Stimulated activated CD4-positive, alpha-beta T cell treated with anti-CD3 and anti-CD28 coated beads, Interleukin-12 subunit alpha, Interleukin-12 subunit beta, amount 100 ng/mL, for 24 hours (primary cell): ENCODE measurements around the gene POLN.
"Not testable (repeated sequence)": the region's sequence is repeated elsewhere in the genome, so short reads cannot be mapped to it uniquely, and the experiment has no call there.

Source experiments
- DNase-seq, 2 experiments: peaks; one replicate each; pipeline ENCODE4 v3.0.0-alpha.2; 2020; ENCODE audit warnings: low read depth in 2 of 2

The POLN gene

DNA sequence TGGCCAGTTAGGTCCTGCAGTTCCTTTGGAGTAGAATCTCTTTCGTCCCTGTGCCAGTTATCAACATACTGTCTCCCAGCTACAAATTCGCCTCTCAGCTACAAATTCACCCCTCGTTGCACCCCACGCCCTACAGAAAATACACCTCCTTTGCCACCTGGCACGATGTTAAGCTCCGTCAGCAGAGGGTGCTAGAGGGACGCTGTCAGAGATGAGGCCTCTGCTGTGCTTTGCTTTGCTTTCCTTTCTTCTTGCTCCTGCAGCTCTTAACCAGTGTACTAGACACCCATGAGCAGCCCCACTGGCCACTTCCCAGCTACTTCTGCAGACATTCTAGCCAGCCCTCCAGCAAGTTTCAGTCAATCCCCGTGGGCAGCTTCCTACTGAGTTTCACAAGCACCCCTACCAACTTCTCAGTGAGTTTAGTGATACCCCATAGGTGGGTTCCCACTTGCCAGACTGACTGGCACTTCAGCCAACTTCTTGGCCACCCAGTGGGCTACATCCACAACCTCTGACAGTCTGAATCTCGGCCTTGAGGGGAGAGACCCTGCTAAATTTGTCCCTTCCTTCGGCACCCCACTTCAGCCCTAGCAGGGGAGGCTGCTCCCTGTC, 21.8 kb downstream of the POLN start:
- DNase-seq = peak; percentile 56 to 77

DNA sequence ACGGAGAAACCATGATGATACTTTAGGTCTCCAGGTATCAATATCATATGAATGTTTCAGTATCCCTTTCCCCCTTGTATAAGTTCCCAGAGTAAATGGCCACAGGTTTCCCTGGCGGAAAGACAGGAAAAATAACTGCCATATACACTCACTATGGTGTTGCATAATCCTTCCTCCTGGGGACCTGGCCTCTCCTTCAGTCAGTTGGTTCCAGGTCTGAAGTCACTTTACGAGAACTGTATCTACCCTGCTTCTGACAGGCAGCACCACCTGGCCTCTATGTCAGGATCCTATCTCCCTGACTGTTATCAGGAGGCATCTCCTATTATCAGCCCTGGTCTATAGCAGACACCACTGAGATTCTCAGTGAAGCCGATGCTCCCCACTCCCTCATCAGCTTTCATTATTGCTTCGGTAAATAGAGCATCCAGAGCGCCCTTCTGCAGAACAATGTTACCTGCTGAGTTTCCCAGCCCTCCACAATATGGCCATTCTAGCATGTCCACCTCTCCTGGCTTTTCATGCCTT, 22.6 kb downstream of the POLN start:
- DNase-seq = no peak

DNA sequence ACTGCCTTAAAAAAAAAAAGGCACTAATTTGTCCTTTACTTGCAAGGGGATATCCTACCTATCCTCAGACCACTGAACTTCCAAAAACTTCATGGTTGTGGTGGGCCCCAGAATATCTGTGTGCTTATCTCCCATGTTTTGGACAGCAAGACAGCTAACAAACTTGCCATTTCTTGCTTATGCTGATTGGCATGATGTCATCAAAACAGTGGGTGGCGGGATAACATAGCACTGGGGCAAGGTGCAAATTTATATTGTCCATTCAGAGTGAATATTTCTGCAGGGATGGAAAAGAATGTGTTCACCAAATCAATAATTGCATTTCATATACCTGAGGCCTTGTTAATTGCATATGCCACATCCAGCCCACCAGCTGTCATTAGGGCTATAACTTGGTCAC, 23.5 kb downstream of the POLN start:
- DNase-seq = no peak

DNA sequence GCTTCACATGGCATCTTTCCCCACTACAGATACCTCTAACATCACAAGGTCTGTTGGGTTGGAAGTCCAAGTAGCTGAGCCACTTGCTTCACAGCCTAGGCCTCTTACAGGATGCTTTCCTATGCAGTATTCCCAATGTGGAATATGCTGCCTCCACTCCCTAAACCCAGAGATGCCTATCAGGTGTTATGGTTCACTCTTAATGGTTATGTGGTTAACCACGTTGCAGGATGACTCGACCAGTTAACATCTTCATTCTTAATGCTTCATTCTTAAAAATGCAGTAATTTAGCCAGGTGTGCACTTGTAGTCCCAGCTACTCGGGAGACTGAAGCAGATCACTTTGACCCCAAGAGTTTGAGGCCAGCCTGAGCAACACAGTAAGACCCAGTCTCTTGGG, 24.2 kb downstream of the POLN start:
- DNase-seq = no peak

DNA sequence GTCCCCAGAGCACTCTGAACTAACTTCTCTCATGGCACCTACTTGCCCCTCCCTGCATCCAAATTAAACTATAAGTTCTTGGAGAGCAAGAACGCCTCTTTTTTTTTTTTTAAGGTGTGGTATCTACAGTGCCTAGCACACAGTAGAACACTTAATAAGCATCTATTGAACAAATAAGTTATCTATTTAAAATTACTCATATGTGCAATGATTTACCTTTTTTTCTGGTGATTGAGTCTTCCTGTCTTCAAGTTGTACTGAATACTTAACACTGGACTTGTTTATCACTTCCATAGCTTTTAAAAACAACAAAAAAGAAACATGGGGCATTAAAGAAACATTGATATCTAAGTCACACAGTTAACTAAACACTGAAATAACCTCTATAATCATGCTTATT, 29.1 kb downstream of the POLN start:
- DNase-seq = no peak

DNA sequence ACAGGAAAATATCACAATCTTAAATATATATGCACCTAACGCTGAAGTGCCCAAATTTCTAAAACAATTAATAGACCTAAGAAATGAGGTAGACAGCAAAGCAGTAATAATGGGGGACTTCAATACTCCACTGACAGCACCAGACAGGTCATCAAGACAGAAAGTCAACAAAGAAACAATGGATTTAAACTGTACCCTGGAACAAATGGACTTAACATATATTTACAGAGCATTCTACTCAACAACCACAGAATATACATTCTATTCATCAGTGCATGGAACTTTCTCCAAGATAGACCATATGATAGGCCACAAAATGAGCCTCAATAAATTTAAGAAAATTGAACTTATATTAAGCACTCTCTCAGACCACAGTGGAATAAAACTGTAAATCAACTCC, 39.1 kb downstream of the POLN start:
- DNase-seq = not testable (repeated sequence)

DNA sequence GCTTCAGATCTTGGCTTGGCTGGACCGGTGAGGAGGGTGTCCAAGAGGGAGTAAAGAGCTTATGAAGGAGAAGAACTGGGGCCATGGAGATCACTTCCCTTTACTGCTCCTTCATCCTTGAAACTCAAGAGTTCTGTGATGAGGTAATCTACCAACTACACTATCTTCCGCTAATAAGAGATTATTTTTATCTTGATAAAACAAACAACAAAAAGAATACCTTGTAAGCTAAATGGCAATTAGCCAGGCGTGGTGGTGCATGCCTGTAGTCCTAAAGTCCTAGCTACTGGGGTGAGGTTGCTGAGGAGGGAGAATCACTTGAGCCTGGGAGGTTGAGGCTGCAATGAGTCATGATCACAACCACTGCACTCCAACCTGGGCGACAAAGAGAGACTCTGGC, 47.4 kb downstream of the POLN start:
- no peak for DNase-seq

DNA sequence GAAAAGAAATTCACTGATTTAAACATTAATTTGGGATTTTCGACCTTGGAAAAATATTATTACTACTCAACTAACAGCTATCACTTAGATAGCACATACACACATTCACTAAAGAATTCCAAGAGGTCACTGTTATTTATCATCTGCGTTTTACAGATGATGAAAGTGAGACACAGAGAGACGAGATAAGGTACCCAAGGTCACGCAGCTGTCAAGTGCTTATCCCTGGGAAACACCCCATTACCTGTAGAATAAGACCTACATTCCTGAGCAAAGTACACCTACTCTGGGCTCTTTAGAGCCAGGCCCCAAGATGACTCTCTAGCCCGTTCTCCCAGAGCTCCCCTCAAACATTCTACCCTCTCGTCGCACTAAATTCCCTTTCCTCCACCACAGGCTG, 48.6 kb downstream of the POLN start:
- DNase-seq = no peak

DNA sequence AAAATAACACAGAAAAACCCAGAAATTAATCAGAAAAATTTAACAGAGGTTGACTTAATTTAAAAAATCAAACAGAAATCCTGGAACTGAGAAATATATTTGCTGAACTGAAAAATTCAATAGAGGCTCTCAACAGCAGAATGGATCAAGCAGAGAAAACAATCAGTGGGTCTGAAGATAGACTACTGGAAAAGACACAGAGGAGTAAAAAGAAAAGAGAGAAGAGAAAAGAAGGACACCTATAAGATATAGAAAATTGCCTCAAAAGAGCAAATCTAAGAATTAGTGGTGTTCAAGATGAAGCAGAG, 55.1 kb downstream of the POLN start:
- no peak for DNase-seq

DNA sequence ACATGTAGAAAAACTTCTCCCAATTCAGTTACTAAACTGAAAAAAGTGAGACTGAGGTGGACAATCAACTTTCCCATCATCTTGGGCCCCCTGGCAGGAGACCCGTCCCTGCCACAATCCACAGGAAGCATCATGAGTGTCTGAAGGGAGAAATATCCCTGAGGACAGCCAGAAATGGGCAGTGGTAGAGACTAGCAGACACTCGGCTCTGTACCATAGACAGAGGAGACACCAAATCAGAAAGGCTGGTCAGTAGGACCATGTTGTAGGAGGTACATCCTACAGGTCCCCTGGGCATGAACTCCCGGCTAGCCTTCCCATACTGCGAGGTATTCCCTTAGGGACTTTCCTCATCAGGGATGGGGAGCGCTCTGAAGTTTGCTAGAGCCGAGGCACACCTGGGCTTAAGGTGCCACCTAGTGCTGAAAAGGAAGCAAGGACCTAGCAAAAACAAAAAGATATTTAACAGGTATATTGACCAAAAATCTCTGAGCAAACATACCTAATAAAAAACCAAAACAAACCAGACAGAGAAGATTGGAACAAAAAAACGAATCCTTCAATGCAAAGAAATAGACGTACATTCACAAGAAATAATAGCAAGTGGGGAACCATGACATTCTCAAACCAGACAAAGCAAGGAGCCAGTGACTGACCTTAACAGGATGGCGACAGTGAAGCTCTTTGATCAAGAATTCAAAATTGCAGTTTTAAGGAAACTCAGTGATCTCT, 55.6 kb downstream of the POLN start:
- no peak for DNase-seq

DNA sequence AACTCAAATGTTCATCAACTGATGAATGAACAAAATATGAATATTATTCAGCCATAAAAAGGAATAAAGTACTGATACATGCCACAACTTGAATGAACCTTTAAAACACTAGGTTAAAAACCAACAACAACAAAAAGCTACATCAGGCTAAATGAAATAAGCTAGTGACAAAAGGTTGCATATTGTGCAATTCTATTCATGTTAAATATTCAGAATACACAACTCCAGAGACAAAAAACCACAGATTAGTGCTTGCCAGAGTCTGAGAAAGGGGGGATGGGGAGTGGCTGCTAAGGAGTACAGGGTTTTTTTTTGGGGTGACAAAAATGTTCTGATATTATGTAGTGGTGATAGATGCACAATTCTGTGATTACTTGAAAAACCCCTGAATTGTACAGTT, 58.5 kb downstream of the POLN start:
- no peak for DNase-seq

DNA sequence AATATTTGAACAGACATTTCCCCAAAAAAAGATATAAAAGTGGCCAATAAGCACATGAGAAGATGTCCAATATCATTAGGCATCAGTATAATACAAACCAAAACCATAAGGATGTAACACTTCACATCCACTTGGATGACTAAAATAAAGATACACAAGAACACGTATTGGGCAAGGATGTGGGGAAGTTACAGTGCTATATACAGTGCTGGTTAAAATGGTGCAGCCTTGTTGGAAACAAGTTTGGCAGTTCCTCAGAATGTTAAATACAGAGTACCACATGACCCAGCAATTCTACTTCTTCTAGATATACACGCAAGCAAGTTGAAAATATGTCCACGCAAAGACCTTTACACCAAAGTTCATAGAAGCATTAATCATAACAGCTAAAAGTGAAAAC, 58.9 kb downstream of the POLN start:
- no peak for DNase-seq

DNA sequence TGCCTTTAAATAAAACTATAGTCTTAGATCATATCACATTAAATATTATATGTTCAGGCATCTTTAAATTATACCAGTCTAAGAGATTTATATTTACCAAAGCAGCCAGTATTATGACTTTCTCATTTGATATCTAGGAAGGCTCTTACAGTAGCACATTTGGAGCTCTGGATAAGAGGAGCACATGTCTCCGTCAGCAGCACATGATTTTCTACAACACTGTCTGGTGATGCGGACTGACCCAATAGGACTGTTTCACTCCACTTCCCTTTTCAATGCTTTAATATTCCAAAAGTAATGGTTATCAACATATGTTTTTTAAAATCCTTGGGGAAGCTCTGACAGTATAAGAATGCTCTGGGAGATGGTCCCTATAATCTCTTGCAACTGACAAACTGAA, 61.5 kb downstream of the POLN start:
- no peak for DNase-seq

DNA sequence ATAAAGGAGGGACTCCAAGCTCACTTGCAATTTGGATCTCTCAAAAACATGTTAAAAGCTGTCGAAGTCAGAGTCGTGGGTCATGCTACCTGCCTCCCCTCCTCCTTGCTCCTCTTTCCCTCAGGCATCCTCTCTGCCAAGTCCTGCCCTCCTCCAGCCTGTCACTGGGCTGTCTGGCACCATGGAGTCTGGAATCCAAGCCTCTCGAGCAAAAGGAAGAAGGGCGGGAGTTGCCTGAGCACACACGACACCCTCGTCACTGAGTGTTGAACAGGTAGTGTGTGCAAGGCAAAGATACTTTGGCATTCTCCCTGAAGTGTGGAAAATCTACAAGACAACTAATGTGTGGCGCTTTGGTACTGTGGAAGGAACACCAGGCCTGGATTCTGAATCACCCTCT, 62.2 kb downstream of the POLN start:
- DNase-seq = no peak

DNA sequence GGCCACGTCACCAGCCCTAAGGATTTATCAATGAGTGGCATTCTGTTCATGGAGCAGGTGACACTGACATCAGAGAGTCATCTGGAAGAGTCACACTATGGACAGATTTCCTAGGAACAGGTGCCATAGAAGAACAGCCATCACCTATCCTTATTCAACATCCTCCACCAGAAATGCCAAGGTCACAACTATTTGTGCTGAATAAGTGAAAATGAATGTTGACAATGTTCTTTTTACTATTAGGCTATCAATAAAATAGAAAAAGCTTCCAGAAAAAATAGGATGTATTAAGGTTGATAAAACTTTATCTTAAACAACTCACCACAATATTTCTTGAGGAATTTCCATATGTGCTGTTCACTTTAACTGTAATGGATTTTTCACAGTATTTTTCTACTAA, 62.9 kb downstream of the POLN start:
- DNase-seq = no peak

DNA sequence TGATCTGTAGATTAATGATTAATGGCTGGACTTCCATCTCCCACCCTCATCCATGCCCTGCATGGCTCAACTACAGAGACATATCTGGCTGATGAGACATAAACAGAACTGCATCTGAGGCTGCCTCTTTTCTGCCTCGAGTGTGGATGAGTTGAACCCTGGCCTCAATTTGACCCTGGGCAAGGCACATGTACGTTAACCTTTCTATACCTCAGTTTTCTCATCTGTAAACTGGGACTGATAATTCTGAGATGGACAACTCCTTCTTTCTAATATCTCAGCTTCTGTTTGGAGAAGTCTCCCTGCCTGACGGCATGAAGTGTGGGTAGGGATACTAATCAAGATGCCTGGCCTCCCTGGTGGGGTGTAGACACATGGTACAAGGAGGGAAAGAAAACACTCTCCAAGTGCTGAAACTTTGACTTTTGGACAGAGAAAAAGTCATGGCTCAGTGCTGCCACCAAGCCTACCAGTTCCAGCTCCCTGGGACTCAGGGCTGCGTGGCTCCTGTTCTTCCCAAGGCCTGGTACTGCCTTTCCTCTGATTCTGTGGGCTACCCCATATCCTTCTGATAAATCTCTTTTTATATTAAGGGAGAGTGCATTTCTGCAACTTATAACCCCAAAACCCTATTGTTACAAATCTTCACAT, 64.4 kb downstream of the POLN start:
- DNase-seq = no peak

DNA sequence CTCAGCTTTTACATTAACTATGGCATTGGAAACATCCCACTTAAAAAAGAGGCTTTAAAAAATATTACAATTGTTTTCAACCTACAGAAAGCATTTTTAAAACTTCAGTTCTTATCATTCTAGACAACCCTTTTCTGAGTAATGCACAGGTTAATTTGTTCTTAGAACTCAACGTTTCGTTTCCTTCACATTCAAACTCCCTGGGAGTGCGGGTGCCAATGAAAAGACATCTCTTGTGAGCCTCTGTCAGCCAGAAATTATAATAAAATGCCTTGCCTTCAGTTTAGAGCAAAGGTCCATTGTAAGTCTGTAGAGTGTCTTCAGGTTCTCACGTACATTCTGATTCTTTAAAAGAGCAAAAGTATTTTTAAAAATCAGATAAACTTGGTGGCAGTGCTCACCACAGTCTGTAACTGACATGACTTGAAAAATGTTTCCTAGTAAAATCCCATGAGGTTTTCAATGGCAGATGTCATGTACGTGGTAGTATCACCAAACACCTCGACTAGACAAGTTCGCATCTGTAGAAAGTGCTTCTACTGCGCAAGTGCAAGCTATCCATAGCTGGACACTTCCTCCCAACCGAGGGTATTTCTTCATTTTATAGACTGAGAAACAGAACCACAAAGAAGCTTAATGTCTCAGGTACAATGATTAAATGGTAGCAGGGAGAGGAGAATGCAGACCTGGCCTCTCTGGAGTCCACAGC, 65.8 kb downstream of the POLN start:
- no peak for DNase-seq

DNA sequence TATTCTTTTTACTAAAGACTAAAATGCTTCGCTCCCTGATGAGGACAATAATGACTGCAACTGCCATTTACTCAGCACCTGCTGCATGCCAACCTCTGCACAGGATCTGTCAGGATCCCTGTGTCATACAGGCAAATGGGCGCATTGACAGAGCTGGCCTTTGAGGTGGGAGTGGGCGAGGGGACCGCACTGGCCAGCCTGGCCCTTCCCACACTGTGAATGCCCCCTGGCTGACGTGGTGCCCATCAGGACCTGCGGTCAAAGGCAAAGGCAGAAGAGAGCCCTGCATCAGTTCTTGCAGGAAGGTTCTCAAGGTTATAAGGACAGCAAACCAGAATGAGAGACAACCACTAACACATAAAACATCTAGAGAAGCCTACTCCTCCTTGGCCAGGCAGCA, 67.9 kb downstream of the POLN start:
- no peak for DNase-seq

DNA sequence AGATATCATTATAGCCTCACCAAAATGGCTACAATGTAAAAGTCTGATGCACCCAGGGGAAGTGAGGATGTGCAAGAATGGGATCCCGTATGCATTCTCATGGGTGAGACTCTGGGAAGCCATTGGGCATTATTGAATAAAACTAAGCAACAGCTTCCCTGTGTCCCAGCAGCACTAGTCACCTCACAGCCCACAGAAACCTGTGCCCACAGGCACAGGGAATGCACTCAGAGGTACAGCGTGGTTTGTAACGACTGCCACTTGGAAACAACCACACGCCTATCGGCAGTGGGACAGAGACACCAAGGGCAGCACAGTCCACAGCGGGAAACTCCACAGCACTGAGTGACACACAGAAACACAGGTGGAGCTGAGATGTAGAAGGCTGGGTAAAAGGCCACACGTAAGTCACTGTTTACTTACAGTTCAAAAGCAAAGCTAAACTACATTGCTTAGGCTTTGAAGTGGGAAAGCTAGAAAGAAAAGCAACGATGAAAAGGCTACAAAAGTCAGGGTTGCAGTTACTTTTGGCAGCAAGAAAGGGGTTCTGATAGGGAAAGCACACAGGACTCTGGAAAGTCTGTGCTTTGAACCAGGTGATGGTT, 69.2 kb downstream of the POLN start:
- no peak for DNase-seq

DNA sequence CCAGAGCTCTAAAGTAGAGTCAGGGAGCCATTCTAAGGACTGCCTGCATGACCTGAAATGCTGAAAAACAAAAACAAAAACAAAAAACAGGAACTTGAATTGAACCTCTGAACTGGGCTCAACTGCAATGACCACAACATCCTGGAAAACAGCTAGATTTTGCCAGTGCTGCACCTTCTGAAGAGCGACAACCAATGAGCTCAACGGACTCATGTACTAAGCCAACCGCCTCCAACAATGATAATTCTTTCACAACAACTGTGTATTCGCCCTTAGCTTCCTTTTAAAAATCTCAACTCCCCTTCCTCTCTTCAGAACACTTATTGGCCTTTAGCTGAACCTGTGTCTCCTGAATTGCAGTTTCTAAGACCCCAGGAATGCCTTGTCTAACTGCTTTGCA, 69.8 kb downstream of the POLN start:
- DNase-seq = no peak

DNA sequence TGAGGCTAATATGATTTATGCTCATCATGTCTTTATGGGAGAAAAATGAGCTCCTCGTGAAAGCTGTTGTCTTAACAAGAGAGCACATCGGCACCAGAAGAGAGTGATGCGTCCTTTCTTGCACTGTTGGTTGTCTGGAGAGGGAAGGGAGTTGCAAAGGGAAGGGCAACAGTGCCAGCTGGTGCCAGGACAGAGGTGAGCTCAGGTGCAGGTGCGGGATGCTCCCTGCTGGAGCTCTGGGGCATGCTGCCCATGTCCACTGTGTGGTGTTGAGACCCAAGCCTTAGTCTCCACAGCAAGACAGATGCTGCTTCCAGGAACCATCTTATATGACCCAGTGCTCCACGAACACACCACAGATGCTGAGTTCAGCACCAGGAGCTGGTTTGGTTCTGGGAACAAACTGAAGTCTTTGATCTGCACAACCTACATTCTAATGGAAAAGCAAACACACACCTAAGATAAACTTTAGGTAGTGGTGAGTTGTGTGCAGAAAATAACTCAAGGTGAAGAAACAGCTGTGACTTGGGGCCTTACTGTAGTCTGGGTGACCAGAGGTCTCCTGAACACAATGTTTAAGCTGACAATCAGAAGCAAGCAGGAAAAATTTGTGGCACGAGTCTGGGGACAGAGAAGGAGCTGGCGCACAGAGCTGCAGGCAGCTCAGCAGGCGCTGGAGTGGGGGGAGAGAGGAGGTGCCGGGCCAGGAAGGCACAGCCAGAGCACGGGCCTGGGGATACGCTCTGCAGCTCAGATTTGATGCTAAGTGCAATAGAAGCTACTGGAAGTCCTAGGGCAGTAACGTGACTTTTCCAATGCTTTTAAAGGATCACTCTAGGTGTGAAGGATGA, 73.2 kb downstream of the POLN start:
- no peak for DNase-seq
